Activated CD8-positive, alpha-beta T cell treated with anti-CD3 and anti-CD28 coated beads for 36 hours (primary cell): ENCODE data around the gene PNMT. TPM values are rescaled to one million over a fixed set of nuclear protein-coding genes. Genes with fewer than 3 reads are reported as not detected.

Source experiments
- ATAC-seq: fragments of 200-7000 bp; cut with Tn5 transposase; one replicate; pipeline ENCODE4 v1.10.0; 2021; ENCODE audit warnings: mild to moderate bottlenecking, moderate library complexity
- CTCF ChIA-PET: fragments of 350-600 bp; sonication (Branson Sonifier 250); formaldehyde crosslinking; loops from one replicate; lab custom pipeline; 2021; ENCODE audit warnings: antibody characterized with exemption; lab: Charles Lee
- POLR2A ChIA-PET: fragments of 350-600 bp; sonication (Branson Sonifier 250); formaldehyde crosslinking; loops from one replicate; lab custom pipeline; 2021; ENCODE audit warnings: antibody characterized with exemption; lab: Charles Lee
- DNase-seq: peaks from one replicate; pipeline ENCODE4 v3.0.0-alpha.2; 2020
- H3K27ac Mint-ChIP-seq: one replicate; pipeline ENCODE4 v1.8.0; 2021; ENCODE audit warnings: mild to moderate bottlenecking, mixed read lengths
- H3K27me3 Mint-ChIP-seq: one replicate; pipeline ENCODE4 v1.8.0; 2021; ENCODE audit warnings: mixed read lengths
- H3K36me3 Mint-ChIP-seq: one replicate; pipeline ENCODE4 v1.8.0; 2021; ENCODE audit warnings: low read depth, mixed read lengths
- H3K4me1 Mint-ChIP-seq: one replicate; pipeline ENCODE4 v1.8.0; 2021; ENCODE audit warnings: low read depth, mixed read lengths
- H3K4me3 Mint-ChIP-seq: one replicate; pipeline ENCODE4 v1.8.0; 2021; ENCODE audit warnings: mild to moderate bottlenecking, moderate library complexity, mixed read lengths
- H3K9me3 Mint-ChIP-seq: one replicate; pipeline ENCODE4 v1.8.0; 2021; ENCODE audit warnings: mixed read lengths
- CTCF ChIP-seq: fragments of 200-600 bp; IDR thresholded peaks from one replicate; pipeline ENCODE4 v1.8.0; 2022; ENCODE audit warnings: antibody characterized with exemption, mild to moderate bottlenecking
- intact Hi-C: fragments of 100-400 bp; cut with micrococcal nuclease; formaldehyde crosslinking; loops from one replicate; pipeline ENCODE4 v1.10.0; 2022
- total RNA-seq, 2 experiments: library from RNA; stranded (reverse); gene quantifications; one replicate each; pipeline ENCODE4 v1.2.3, GENCODE V29; 2021

PNMT gene
- total RNA-seq, 2 experiments from 2014 or later, result 0.40 TPM; not detected in 1

DNA sequence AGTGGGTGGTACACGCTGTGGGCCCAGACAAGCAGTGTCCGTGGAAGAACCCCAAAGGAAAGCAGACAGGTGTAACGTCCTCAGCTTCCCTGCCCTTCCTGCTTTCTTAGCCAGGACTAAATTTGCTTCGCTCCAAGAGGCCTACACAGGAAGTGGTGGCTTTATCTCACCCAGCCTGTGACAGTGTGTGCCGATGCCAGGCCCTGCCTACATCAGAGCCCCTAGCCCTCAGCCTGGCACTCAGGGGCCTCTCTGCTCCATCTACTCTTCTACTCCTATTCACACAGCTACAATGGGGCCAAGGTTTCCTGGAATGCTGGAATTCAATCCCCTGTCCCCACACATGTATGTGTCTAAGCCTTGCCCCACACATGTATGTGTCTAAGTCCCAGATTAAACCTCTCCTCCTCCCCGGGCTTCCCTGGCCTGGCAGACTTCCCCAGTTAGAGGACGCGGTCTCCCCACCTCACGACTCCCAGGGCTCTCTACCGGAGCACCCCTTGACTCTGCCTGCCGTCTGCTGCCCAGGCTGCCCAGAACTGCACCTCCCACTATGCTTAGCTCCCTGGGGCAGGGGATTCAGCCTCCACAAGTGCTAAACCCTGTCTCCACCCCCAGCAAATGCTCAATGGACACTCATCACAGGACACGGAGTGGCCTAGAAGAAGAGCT, 11.4 kb downstream of the PNMT start:
- Mint-ChIP-seq H3K27me3 (no peaks in the 10 kb centered on the region), H3K4me1 (peaks cover 64% of the 10 kb centered on the region), H3K4me3 (no peak overlapping the region), H3K27ac (peak overlapping the region; percentile 89), H3K36me3 (peaks cover 4% of the 10 kb centered on the region), H3K9me3 (no peaks in the 10 kb centered on the region)
- ChIA-PET POLR2A (interaction anchor here (0.6 to 3.5 kb wide), 10 partner anchors 8 to 58 kb away, joined by 3 to 16 read pairs (median 3); partner anchors contain the start of genes MIEN1, PGAP3 and PNMT), CTCF (interaction anchor here (0.9 to 7.3 kb wide), 11 partner anchors 8 to 74 kb away, joined by 3 to 43 read pairs (median 5); partner anchors contain the start of genes MIEN1, PGAP3 and PNMT)
- intact Hi-C loops, result no loop called here
- peak; percentile 58 for DNase-seq
- no peak for TF ChIP-seq CTCF
- ATAC-seq, result peak; percentile 71

- H3K36me3 Mint-ChIP-seq, result peaks cover 8% of the 10 kb centered on the region
- no peak overlapping the region for H3K27ac Mint-ChIP-seq
- no peaks in the 10 kb centered on the region for H3K9me3 Mint-ChIP-seq
- H3K4me3 Mint-ChIP-seq, result no peak overlapping the region
- H3K27me3 Mint-ChIP-seq, result no peaks in the 10 kb centered on the region
- intact Hi-C loops, result no loop called here
- peaks cover 42% of the 10 kb centered on the region for H3K4me1 Mint-ChIP-seq
- POLR2A ChIA-PET, result interaction anchor here (1.1 kb wide), 1 partner anchor 9 kb away, joined by 3 read pairs; no protein-coding TSS in a partner anchor
- ATAC-seq, result no peak
- CTCF ChIA-PET, result interaction anchor here (1.0 to 3.3 kb wide), 4 partner anchors 30 to 62 kb away, joined by 3 to 15 read pairs (median 4); partner anchors contain the start of gene MIEN1
- no peak for DNase-seq
- no peak for TF ChIP-seq CTCF
Measured at GRCh38 chr17:39683295-39683939, 15.2 kb downstream of the PNMT start.

GRCh38 chr17:39684369-39685192, 16.3 kb downstream of the PNMT start:
- H3K27me3 Mint-ChIP-seq, result no peaks in the 10 kb centered on the region
- no peak for TF ChIP-seq CTCF
- no peaks in the 10 kb centered on the region for H3K9me3 Mint-ChIP-seq
- ChIA-PET CTCF (interaction anchor here (1.1 kb wide), 1 partner anchor 61 kb away, joined by 3 read pairs; no protein-coding TSS in a partner anchor), POLR2A (interaction anchor here (1.3 kb wide), 1 partner anchor 45 kb away, joined by 3 read pairs; no protein-coding TSS in a partner anchor)
- no peak overlapping the region for H3K27ac Mint-ChIP-seq
- H3K36me3 Mint-ChIP-seq, result peaks cover 8% of the 10 kb centered on the region
- peaks cover 37% of the 10 kb centered on the region for H3K4me1 Mint-ChIP-seq
- ATAC-seq (no peak), DNase-seq (no peak)
- intact Hi-C loops, result loop anchor here (5.0 kb wide), 1 partner anchor 48 kb away; the partner anchor contains the start of gene MIEN1
- H3K4me3 Mint-ChIP-seq, result no peak overlapping the region

DNA sequence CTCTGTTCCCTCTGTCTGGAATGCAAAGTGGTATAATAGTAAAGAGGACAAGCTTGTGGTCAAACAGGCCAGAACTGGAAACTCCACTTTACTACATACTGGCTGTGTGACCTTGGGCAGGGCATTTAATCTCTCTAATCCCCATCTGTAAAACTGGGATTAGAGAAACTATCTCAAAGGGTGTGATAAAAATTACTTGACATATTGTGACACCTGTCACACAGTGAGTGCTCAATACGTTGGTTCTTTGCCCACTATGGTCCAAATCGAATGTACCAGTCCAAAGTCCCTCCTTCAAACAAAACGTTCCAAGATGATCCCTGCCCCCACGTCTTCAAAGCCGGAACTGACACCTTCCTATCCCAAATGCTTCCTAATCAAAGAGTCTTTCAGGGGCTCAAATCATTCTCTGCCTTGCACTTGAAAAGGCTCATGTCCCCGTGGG, 18.9 kb downstream of the PNMT start:
- POLR2A ChIA-PET, result interaction anchor here (0.8 to 2.7 kb wide), 7 partner anchors 9 to 125 kb away, joined by 3 to 15 read pairs (median 4); partner anchors contain the start of gene ERBB2
- Mint-ChIP-seq H3K9me3 (no peaks in the 10 kb centered on the region), H3K36me3 (peaks cover 8% of the 10 kb centered on the region), H3K27me3 (no peaks in the 10 kb centered on the region), H3K27ac (peak overlapping the region; percentile 93), H3K4me1 (peaks cover 20% of the 10 kb centered on the region), H3K4me3 (peak overlapping the region; percentile 93)
- CTCF ChIA-PET, result interaction anchor here (1.0 to 2.6 kb wide), 7 partner anchors 15 to 66 kb away, joined by 3 to 9 read pairs (median 4); no protein-coding TSS in a partner anchor
- DNase-seq (no peak), ATAC-seq (no peak)
- intact Hi-C loops, result loop anchor here (5.0 kb wide), 1 partner anchor 45 kb away; the partner anchor contains the start of gene MIEN1
- no peak for TF ChIP-seq CTCF
